Measurements from ENCODE around the gene NEDD4. TPM values are rescaled to one million over a fixed set of nuclear protein-coding genes. Genes with fewer than 3 reads are reported as not detected.

Gene NEDD4
- total and polyA plus RNA-seq, 3 donors from 2014 or later = 3.7 to 8.3 (median 6.4) TPM

GRCh38 chr15:55915876-55916567, 77.4 kb downstream of the NEDD4 start:
- no peaks in the 10 kb centered on the region for H3K4me1 ChIP-seq
- no peak overlapping the region for H3K27ac ChIP-seq
- no peak overlapping the region for H3K4me3 ChIP-seq
- intact Hi-C loops (cut with DNase I; ENCODE audit: low total_unique reads) = no loop called here
- H3K9me3 ChIP-seq = no peaks in the 10 kb centered on the region
- no peak for DNase-seq
- no peak for TF ChIP-seq CTCF (IDR thresholded peaks at IDR 0.05)
- no peak for TF ChIP-seq POLR2A (IDR thresholded peaks at IDR 0.05)
- no peaks in the 10 kb centered on the region for H3K27me3 ChIP-seq
- no peaks in the 10 kb centered on the region for H3K36me3 ChIP-seq (ENCODE audit: low read depth, missing control alignments)
- 76 to 80% methylated on average over 6 of the region's 6 CpGs for WGBS, 2 donors

GRCh38 chr15:55915221-55915620, 78.2 kb downstream of the NEDD4 start:
- H3K4me3 ChIP-seq = no peak overlapping the region
- no peaks in the 10 kb centered on the region for H3K36me3 ChIP-seq (ENCODE audit: low read depth, missing control alignments)
- intact Hi-C loops (cut with DNase I; ENCODE audit: low total_unique reads) = no loop called here
- H3K27ac ChIP-seq = no peak overlapping the region
- 82 to 83% methylated on average over 1 of the region's 1 CpG for WGBS, 2 donors
- H3K4me1 ChIP-seq = no peaks in the 10 kb centered on the region
- TF ChIP-seq POLR2A (IDR thresholded peaks at IDR 0.05) (no peak), CTCF (IDR thresholded peaks at IDR 0.05) (no peak)
- DNase-seq = no peak
- no peaks in the 10 kb centered on the region for H3K27me3 ChIP-seq
- no peaks in the 10 kb centered on the region for H3K9me3 ChIP-seq

- H3K27me3 ChIP-seq = no peaks in the 10 kb centered on the region
- H3K4me3 ChIP-seq = no peak overlapping the region
- H3K27ac ChIP-seq = no peak overlapping the region
- no peak for DNase-seq
- TF ChIP-seq POLR2A (IDR thresholded peaks at IDR 0.05) (no peak), CTCF (IDR thresholded peaks at IDR 0.05) (no peak)
- H3K4me1 ChIP-seq = no peaks in the 10 kb centered on the region
- H3K36me3 ChIP-seq (ENCODE audit: low read depth, missing control alignments) = no peaks in the 10 kb centered on the region
- WGBS, 2 donors = 80 to 94% methylated on average over 1 of the region's 1 CpG
- intact Hi-C loops (cut with DNase I; ENCODE audit: low total_unique reads) = no loop called here
- no peaks in the 10 kb centered on the region for H3K9me3 ChIP-seq
Observed at GRCh38 chr15:55914446-55914845, 79.0 kb downstream of the NEDD4 start.

- no peaks in the 10 kb centered on the region for H3K9me3 ChIP-seq
- H3K4me3 ChIP-seq = no peak overlapping the region
- H3K4me1 ChIP-seq = no peaks in the 10 kb centered on the region
- no peaks in the 10 kb centered on the region for H3K27me3 ChIP-seq
- intact Hi-C loops (cut with DNase I; ENCODE audit: low total_unique reads) = no loop called here
- DNase-seq = no peak
- 89 to 92% methylated on average over 2 of the region's 2 CpGs for WGBS, 2 donors
- no peak overlapping the region for H3K27ac ChIP-seq
- TF ChIP-seq CTCF (IDR thresholded peaks at IDR 0.05) (no peak), POLR2A (IDR thresholded peaks at IDR 0.05) (no peak)
- no peaks in the 10 kb centered on the region for H3K36me3 ChIP-seq (ENCODE audit: low read depth, missing control alignments)
Observed at GRCh38 chr15:55912982-55913381, 80.4 kb downstream of the NEDD4 start.

Measured in testis (tissue), 3 donors.